Putamen (tissue), 1 donor: ENCODE data around the gene TULP4.
"Not testable (repeated sequence)": the region's sequence is repeated elsewhere in the genome, so short reads cannot be mapped to it uniquely, and the experiment has no call there.

Source experiments
- DNase-seq: peaks from one replicate; pipeline ENCODE4 v3.0.0-alpha.2; 2016; ENCODE audit warnings: low spot score

Gene TULP4

GRCh38 chr6:158531566-158531965 is 219.3 kb downstream of the TULP4 start:
- no peak for DNase-seq

- DNase-seq = no peak
These were observed 219.7 kb downstream of the TULP4 start for GRCh38 chr6:158531970-158532369.

- peak; percentile 43 for DNase-seq
These were observed 224.0 kb downstream of the TULP4 start for GRCh38 chr6:158536084-158536890.

GRCh38 chr6:158536891-158537798 is 224.9 kb downstream of the TULP4 start:
- peak; percentile 67 for DNase-seq

- DNase-seq = no peak
These were observed 226.5 kb downstream of the TULP4 start for GRCh38 chr6:158538741-158539140.

- DNase-seq = no peak
These were observed 227.1 kb downstream of the TULP4 start for GRCh38 chr6:158539413-158539812.

GRCh38 chr6:158539881-158540280 is 227.6 kb downstream of the TULP4 start:
- DNase-seq = no peak

- no peak for DNase-seq
These were observed 231.4 kb downstream of the TULP4 start for GRCh38 chr6:158543606-158544185.

GRCh38 chr6:158544428-158544827 is 232.2 kb downstream of the TULP4 start:
- no peak for DNase-seq

GRCh38 chr6:158545043-158545966 is 233.0 kb downstream of the TULP4 start:
- DNase-seq = no peak

- no peak for DNase-seq
These were observed 236.3 kb downstream of the TULP4 start for GRCh38 chr6:158548418-158549161.

GRCh38 chr6:158552055-158552795 is 240.0 kb downstream of the TULP4 start:
- no peak for DNase-seq

- DNase-seq = no peak
These were observed 240.5 kb downstream of the TULP4 start for GRCh38 chr6:158552796-158553138.

GRCh38 chr6:158554611-158555361 is 242.5 kb downstream of the TULP4 start:
- DNase-seq = no peak

GRCh38 chr6:158556113-158556512 is 243.8 kb downstream of the TULP4 start:
- no peak for DNase-seq

GRCh38 chr6:158557110-158557509 is 244.8 kb downstream of the TULP4 start:
- not testable (repeated sequence) for DNase-seq

GRCh38 chr6:158557927-158558326 is 245.7 kb downstream of the TULP4 start:
- no peak for DNase-seq

- DNase-seq = peak; percentile 52
These were observed 246.4 kb downstream of the TULP4 start for GRCh38 chr6:158558415-158559306.
